Activated CD4-positive, alpha-beta T cell treated with anti-CD3 and anti-CD28 coated beads for 36 hours (primary cell): Measurements from ENCODE around the gene CATSPER3. TPM values are rescaled to one million over a fixed set of nuclear protein-coding genes. Genes with fewer than 3 reads are reported as not detected.

Experiments used
- ATAC-seq: fragments of 200-7000 bp; cut with Tn5 transposase; one replicate; pipeline ENCODE4 v1.10.0; 2021; ENCODE audit warnings: mild to moderate bottlenecking, moderate library complexity
- CTCF ChIA-PET: fragments of 350-600 bp; sonication (Branson Sonifier 250); formaldehyde crosslinking; loops from one replicate; lab custom pipeline; 2021; ENCODE audit warnings: antibody characterized with exemption; lab: Charles Lee
- POLR2A ChIA-PET: fragments of 350-600 bp; sonication (Branson Sonifier 250); formaldehyde crosslinking; loops from one replicate; lab custom pipeline; 2021; ENCODE audit warnings: antibody characterized with exemption, inconsistent platforms; lab: Charles Lee
- DNase-seq: peaks from one replicate; pipeline ENCODE4 v3.0.0-alpha.2; 2020
- H3K27ac Mint-ChIP-seq: one replicate; pipeline ENCODE4 v1.8.0; 2021; ENCODE audit warnings: mixed read lengths
- H3K27me3 Mint-ChIP-seq: one replicate; pipeline ENCODE4 v1.8.0; 2021; ENCODE audit warnings: mixed read lengths
- H3K36me3 Mint-ChIP-seq: one replicate; pipeline ENCODE4 v1.8.0; 2021; ENCODE audit warnings: low read depth, mixed read lengths
- H3K4me1 Mint-ChIP-seq: one replicate; pipeline ENCODE4 v1.8.0; 2021; ENCODE audit warnings: mixed read lengths
- H3K4me3 Mint-ChIP-seq: one replicate; pipeline ENCODE4 v1.8.0; 2021; ENCODE audit warnings: mild to moderate bottlenecking, moderate library complexity, mixed read lengths
- H3K9me3 Mint-ChIP-seq: one replicate; pipeline ENCODE4 v1.8.0; 2021; ENCODE audit warnings: low read depth, mixed read lengths
- intact Hi-C, 2 experiments: fragments of 100-400 bp; cut with DNase I in 1 of 2; cut with micrococcal nuclease in 1 of 2; formaldehyde crosslinking; loops; one replicate each; pipeline versions ENCODE4 v1.14.2 to v1.15.1; 2022 to 2024; cut with DNase I, micrococcal nuclease
- total RNA-seq, 2 experiments: library from RNA; stranded (reverse); gene quantifications; one replicate each; pipeline ENCODE4 v1.2.3, GENCODE V29; 2021

The CATSPER3 gene
- total RNA-seq, 2 experiments from 2014 or later, result 0.40 to 0.69 TPM

DNA sequence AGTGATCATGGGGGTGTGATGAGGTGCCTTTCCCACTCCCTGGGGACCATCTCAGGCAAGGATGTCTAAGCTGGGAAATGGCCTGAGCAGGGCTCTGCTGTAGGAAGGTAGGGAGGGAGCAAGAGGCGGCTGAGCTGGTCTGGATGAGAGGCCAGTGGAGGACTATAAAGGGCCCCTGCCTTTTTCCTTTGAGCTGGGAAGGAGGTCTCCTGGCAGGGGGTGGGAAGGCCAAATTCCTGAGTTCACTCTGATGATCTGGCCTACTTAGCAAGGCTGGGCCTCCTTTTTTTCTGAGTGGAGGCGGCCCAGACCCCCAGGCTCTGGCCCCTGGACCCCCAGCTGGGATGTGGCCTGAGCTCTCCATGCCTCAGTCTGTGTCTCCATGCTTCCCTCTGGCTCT is 80.6 kb downstream of the CATSPER3 start:
- H3K27ac Mint-ChIP-seq, result no peak overlapping the region
- no peaks in the 10 kb centered on the region for H3K9me3 Mint-ChIP-seq
- H3K4me1 Mint-ChIP-seq, result no peaks in the 10 kb centered on the region
- ChIA-PET CTCF (interaction anchor here (1.1 kb wide), 1 partner anchor 9 kb away, joined by 5 read pairs; no protein-coding TSS in a partner anchor), POLR2A (no interaction called here)
- ATAC-seq (no peak), DNase-seq (no peak)
- H3K4me3 Mint-ChIP-seq, result no peak overlapping the region
- intact Hi-C loops, result no loop called here
- H3K36me3 Mint-ChIP-seq, result no peaks in the 10 kb centered on the region
- H3K27me3 Mint-ChIP-seq, result peaks cover 51% of the 10 kb centered on the region

DNA sequence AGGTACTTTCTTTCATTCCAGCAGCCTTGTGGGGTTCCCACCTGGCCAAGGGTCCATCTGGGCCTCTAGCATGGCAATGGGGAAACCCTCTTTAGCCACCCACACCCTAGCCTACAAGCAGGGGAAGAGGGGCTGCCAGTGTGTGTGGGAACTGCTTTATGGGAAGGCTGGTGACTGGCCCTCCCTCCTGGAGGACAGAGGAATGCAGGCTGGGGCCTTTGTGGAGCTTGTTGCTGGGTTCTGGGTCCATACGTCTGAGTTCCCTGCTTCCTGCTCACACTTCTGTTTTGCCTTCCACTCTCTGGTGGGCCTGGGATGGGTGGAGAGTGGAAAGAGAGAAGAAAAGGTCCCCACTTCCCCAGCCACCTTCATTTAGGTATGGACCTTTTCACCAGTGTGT is 81.2 kb downstream of the CATSPER3 start:
- no peaks in the 10 kb centered on the region for H3K9me3 Mint-ChIP-seq
- H3K4me3 Mint-ChIP-seq, result no peak overlapping the region
- ChIA-PET POLR2A (no interaction called here), CTCF (no interaction called here)
- H3K27ac Mint-ChIP-seq, result no peak overlapping the region
- no peaks in the 10 kb centered on the region for H3K36me3 Mint-ChIP-seq
- no peaks in the 10 kb centered on the region for H3K4me1 Mint-ChIP-seq
- ATAC-seq (no peak), DNase-seq (no peak)
- H3K27me3 Mint-ChIP-seq, result peaks cover 46% of the 10 kb centered on the region
- intact Hi-C loops, result no loop called here

- no peaks in the 10 kb centered on the region for H3K9me3 Mint-ChIP-seq
- peaks cover 44% of the 10 kb centered on the region for H3K27me3 Mint-ChIP-seq
Measured at GRCh38 chr5:135050244-135050767, 82.6 kb downstream of the CATSPER3 start.

DNA sequence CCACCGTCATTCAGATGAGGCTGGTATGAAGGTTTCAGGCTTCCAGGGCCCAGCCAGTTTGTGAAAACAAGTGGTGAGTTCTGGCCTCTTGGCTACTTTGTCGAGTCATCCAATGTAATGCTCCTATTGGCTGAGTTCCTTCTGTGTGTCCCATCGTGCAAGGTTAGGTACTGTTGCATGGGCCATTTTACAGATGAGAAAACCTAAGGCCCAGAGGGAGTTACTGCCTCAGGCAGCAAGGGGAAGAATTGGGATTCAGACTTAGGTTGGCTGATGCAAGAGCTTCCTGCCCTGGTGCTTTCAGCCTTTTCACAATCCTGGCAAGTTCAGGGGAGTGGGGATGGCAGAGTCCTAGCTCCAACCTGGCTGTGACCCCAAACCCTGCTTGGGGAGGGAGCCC is 83.7 kb downstream of the CATSPER3 start:
- ATAC-seq (no peak), DNase-seq (no peak)
- H3K27me3 Mint-ChIP-seq, result peaks cover 43% of the 10 kb centered on the region
- no peaks in the 10 kb centered on the region for H3K9me3 Mint-ChIP-seq
- POLR2A ChIA-PET, result no interaction called here
- no peak overlapping the region for H3K27ac Mint-ChIP-seq
- no peaks in the 10 kb centered on the region for H3K36me3 Mint-ChIP-seq
- no peak overlapping the region for H3K4me3 Mint-ChIP-seq
- H3K4me1 Mint-ChIP-seq, result no peaks in the 10 kb centered on the region
- CTCF ChIA-PET, result no interaction called here
- intact Hi-C loops, result no loop called here

More at GRCh38 chr5:135050244-135050767, 82.6 kb downstream of the CATSPER3 start:
- Mint-ChIP-seq H3K27ac (no peak overlapping the region), H3K4me1 (no peaks in the 10 kb centered on the region), H3K4me3 (no peak overlapping the region), H3K36me3 (no peaks in the 10 kb centered on the region)
- ATAC-seq (no peak), DNase-seq (no peak)
- POLR2A ChIA-PET, result no interaction called here
- CTCF ChIA-PET, result interaction anchor here (0.6 kb wide), 1 partner anchor 998 kb away, joined by 3 read pairs; no protein-coding TSS in a partner anchor
- intact Hi-C loops, result no loop called here

- ChIA-PET CTCF (interaction anchor here (0.7 kb wide), 1 partner anchor 464 kb away, joined by 4 read pairs; no protein-coding TSS in a partner anchor), POLR2A (no interaction called here)
- intact Hi-C loops, result no loop called here
- Mint-ChIP-seq H3K9me3 (no peaks in the 10 kb centered on the region), H3K27ac (no peak overlapping the region), H3K4me3 (no peak overlapping the region), H3K27me3 (peaks cover 44% of the 10 kb centered on the region), H3K4me1 (no peaks in the 10 kb centered on the region), H3K36me3 (no peaks in the 10 kb centered on the region)
- ATAC-seq (no peak), DNase-seq (no peak)
Measured at GRCh38 chr5:135051872-135052271, 84.2 kb downstream of the CATSPER3 start.

DNA sequence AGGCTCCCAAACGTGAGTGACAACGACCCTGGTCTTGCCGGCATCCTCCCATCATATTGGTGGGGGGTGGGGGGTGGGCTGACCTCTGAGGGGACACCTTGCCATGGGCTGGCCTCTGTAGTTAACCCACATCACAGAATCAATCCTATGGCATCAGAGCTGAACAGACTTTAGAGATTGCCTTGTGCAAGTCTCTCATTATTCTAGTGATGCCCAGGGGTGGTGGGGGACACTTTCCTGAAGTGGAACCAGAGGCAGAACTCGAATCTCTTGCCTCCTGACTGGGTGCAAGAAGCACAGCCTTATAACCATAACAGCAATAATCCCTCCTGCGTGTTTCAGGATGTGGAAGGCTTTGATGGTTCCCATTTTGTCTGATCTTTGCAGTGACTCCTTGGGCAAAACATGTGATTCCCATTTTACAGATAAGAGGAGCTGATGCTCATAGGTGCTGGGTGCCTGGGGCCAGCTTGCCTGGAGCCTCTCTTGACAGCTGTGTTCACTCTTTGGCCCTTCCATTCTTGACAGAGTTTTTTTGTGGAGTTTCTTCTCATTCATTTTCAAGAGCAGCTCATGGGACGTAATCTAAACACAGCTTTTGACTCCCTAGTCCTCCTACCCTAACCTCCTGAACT is 84.9 kb downstream of the CATSPER3 start:
- H3K4me3 Mint-ChIP-seq, result no peak overlapping the region

DNA sequence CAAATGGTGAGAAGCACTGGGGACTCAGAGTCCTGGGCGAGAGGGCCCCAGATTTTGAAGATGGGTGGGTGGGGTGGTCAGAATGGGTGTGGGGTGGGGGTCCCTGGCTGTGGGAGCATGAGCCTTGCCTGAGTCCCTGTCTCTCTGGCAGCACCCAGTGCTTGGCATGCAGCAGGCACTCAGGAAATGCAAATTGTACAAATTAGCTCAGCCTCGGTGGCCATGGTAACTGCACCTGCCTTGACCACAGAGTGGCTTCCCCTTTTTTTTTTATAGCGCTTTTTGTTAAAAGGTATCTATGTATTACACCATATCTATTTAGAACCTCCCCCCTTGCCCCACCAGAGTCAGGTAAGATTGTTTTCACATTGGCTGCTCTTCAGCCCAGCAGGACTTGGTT is 85.6 kb downstream of the CATSPER3 start:
- no peaks in the 10 kb centered on the region for H3K9me3 Mint-ChIP-seq

More for the DNA sequence above, 84.9 kb downstream of the CATSPER3 start:
- Mint-ChIP-seq H3K9me3 (no peaks in the 10 kb centered on the region), H3K36me3 (no peaks in the 10 kb centered on the region), H3K4me1 (no peaks in the 10 kb centered on the region), H3K27ac (no peak overlapping the region), H3K27me3 (peaks cover 41% of the 10 kb centered on the region)
- ChIA-PET CTCF (interaction anchor here (0.7 kb wide), 1 partner anchor 465 kb away, joined by 4 read pairs; no protein-coding TSS in a partner anchor), POLR2A (no interaction called here)
- intact Hi-C loops, result no loop called here
- ATAC-seq, result no peak
- no peak for DNase-seq

GRCh38 chr5:135053989-135054388 is 86.3 kb downstream of the CATSPER3 start:
- POLR2A ChIA-PET, result no interaction called here
- intact Hi-C loops, result no loop called here

More for the DNA sequence above, 85.6 kb downstream of the CATSPER3 start:
- H3K4me1 Mint-ChIP-seq, result no peaks in the 10 kb centered on the region
- POLR2A ChIA-PET, result no interaction called here
- H3K27ac Mint-ChIP-seq, result no peak overlapping the region
- no peaks in the 10 kb centered on the region for H3K36me3 Mint-ChIP-seq
- ATAC-seq, result no peak
- CTCF ChIA-PET, result no interaction called here
- H3K4me3 Mint-ChIP-seq, result no peak overlapping the region
- no peak for DNase-seq
- intact Hi-C loops, result no loop called here
- peaks cover 41% of the 10 kb centered on the region for H3K27me3 Mint-ChIP-seq

DNA sequence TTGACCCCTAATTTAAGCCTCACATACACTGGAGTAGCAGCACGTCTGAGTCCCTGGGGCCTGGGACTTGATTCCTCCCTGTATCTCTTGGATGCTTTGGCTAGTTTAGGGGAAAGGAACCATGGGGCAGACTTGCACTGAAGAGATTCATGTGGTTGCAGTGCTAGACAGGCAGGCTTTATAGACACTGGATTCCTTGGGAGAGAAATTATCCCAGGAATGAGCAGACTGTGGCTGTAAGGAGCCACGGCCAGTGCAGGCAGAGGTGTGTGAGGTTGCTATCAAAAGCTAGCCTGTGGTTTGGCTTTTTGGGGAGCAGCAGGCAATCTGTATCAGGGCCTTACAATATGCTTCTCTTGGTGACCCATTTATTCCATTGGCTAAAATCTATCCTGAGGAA is 86.8 kb downstream of the CATSPER3 start:
- ATAC-seq, result no peak
- no peaks in the 10 kb centered on the region for H3K9me3 Mint-ChIP-seq
- peaks cover 42% of the 10 kb centered on the region for H3K27me3 Mint-ChIP-seq
- no peaks in the 10 kb centered on the region for H3K36me3 Mint-ChIP-seq
- no peaks in the 10 kb centered on the region for H3K4me1 Mint-ChIP-seq
- intact Hi-C loops, result no loop called here
- ChIA-PET CTCF (no interaction called here), POLR2A (no interaction called here)
- H3K4me3 Mint-ChIP-seq, result no peak overlapping the region
- DNase-seq, result no peak
- H3K27ac Mint-ChIP-seq, result no peak overlapping the region

More at GRCh38 chr5:135053989-135054388, 86.3 kb downstream of the CATSPER3 start:
- H3K36me3 Mint-ChIP-seq, result no peaks in the 10 kb centered on the region
- no peak overlapping the region for H3K4me3 Mint-ChIP-seq
- ATAC-seq, result no peak
- CTCF ChIA-PET, result no interaction called here
- H3K4me1 Mint-ChIP-seq, result no peaks in the 10 kb centered on the region
- no peak overlapping the region for H3K27ac Mint-ChIP-seq
- DNase-seq, result no peak
- peaks cover 42% of the 10 kb centered on the region for H3K27me3 Mint-ChIP-seq
- H3K9me3 Mint-ChIP-seq, result no peaks in the 10 kb centered on the region

GRCh38 chr5:135055396-135055795 is 87.7 kb downstream of the CATSPER3 start:
- intact Hi-C loops, result no loop called here
- Mint-ChIP-seq H3K27me3 (peaks cover 36% of the 10 kb centered on the region), H3K4me1 (no peaks in the 10 kb centered on the region), H3K9me3 (no peaks in the 10 kb centered on the region), H3K36me3 (no peaks in the 10 kb centered on the region), H3K27ac (no peak overlapping the region), H3K4me3 (no peak overlapping the region)
- no peak for DNase-seq
- ChIA-PET CTCF (no interaction called here), POLR2A (no interaction called here)
- no peak for ATAC-seq

DNA sequence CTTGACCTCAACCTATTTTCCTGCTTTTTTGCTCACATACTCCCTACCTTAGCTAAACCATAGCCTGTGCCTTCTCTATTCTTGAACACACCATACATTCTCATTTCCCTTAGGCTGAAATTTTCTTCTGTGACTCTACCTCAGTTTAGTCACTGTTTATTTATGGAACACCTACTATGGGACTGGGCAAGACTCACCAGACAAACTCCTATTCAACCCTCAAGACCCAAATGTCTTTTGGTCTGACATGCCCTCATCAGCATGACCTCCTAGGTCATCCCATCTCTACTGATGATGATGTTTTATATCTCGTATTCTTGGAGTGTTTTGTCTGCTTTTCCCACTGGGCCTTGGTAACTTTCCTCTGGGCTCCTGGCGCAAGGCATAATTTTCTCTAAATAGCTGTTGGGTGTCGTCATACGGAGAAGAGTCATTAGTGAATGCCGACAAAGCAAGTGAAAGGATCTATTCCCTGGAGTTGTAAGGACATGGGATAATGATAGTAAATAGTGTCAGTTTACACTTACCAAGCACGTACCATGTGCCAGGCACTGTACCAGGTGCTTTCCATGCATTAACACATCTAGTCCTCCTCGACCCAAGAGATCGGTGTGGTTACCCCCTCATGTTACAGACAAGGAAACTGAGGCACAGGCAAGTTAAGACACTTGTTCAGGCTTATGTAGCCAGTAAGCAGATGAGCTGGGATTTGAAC is 88.8 kb downstream of the CATSPER3 start:
- Mint-ChIP-seq H3K4me1 (no peaks in the 10 kb centered on the region), H3K27ac (no peak overlapping the region), H3K4me3 (no peak overlapping the region), H3K9me3 (no peaks in the 10 kb centered on the region), H3K36me3 (no peaks in the 10 kb centered on the region), H3K27me3 (peaks cover 27% of the 10 kb centered on the region)
- intact Hi-C loops, result no loop called here
- DNase-seq, result no peak
- no peak for ATAC-seq
- ChIA-PET CTCF (no interaction called here), POLR2A (interaction anchor here (0.5 kb wide), 1 partner anchor 10 kb away, joined by 3 read pairs; no protein-coding TSS in a partner anchor)
